HCT116 (cell line): ENCODE measurements around the gene FAM209B. TPM values are rescaled to one million over a fixed set of nuclear protein-coding genes. Genes with fewer than 3 reads are reported as not detected.

Experiments
- ATAC-seq: fragments of 200-7000 bp; cut with Tn5 transposase; 2 replicates; pipeline ENCODE4 v1.9.1; 2020; ENCODE audit warnings: mild to moderate bottlenecking, moderate library complexity
- BruUV-seq: library from RNA; stranded (reverse); fragments of 400-500 nt; replicated peaks from 2 replicates; lab custom pipeline; 2021; lab: Mats Ljungman, UMichigan
- CTCF ChIA-PET: fragments of 300-600 bp; sonication (Branson Sonifier 250); formaldehyde crosslinking; loops from one replicate; lab custom pipeline; 2021; ENCODE audit warnings: antibody characterized with exemption; lab: Charles Lee
- POLR2A ChIA-PET: fragments of 300-600, 350-600 bp; sonication (Branson Sonifier 250); formaldehyde crosslinking; loops from one replicate; lab custom pipeline; 2021; ENCODE audit warnings: antibody characterized with exemption; lab: Charles Lee
- RAD21 ChIA-PET, 2 experiments: fragments of 300-600 bp; sonication (Branson Sonifier 250); formaldehyde crosslinking; loops; one replicate each; lab custom pipeline; 2023; ENCODE audit warnings: low total read pairs in 2 of 2; ENCODE audit not compliant: uncharacterized antibody in 2 of 2, unreplicated experiment in 2 of 2, low non-redundant PET in 1 of 2; lab: Charles Lee
- DNase-seq: peaks from one replicate; pipeline ENCODE4 v3.0.0-alpha.2; 2010; ENCODE audit warnings: low read depth, low spot score
- H2AFZ ChIP-seq: fragments of 200-600 bp; shearing (Covaris generic), sonication (generic); 2 replicates; pipeline ENCODE4 v1.6.1; 2017; ENCODE audit warnings: low read depth, mixed run types, mixed read lengths, antibody characterized with exemption, low read length; ENCODE audit not compliant: poor library complexity, severe bottlenecking
- H3K27ac ChIP-seq: 2 replicates; pipeline ENCODE4 v1.5.1; 2012; ENCODE audit warnings: low read depth, low read length
- H3K27me3 ChIP-seq: fragments of 200-600 bp; sonication (generic); 2 replicates; pipeline ENCODE4 v1.6.1; 2016; ENCODE audit warnings: mixed run types, low read length, mixed read lengths; ENCODE audit not compliant: insufficient read depth
- H3K36me3 ChIP-seq, 2 experiments: fragments of 200-500 bp in 1 of 2; fragments of 200-600 bp in 1 of 2; sonication (Bioruptor generic) in 1 of 2; sonication (generic) in 1 of 2; 2 replicates each; pipeline versions ENCODE4 v1.5.1 to v1.6.1; 2014 to 2016; ENCODE audit warnings: low read length in 2 of 2, inconsistent platforms in 1 of 2, mixed read lengths in 1 of 2, mixed run types in 1 of 2; ENCODE audit not compliant: insufficient read depth in 2 of 2, control insufficient read depth in 1 of 2
- H3K4me1 ChIP-seq, 2 experiments: fragments of 200-600 bp in 1 of 2; sonication (generic) in 1 of 2; 2 replicates each; pipeline versions ENCODE4 v1.5.1 to v1.6.1; 2012 to 2017; ENCODE audit warnings: low read length in 2 of 2, inconsistent platforms in 1 of 2, mild to moderate bottlenecking in 1 of 2, mixed read lengths in 1 of 2, mixed run types in 1 of 2, moderate library complexity in 1 of 2; ENCODE audit not compliant: insufficient read depth in 2 of 2, control insufficient read depth in 1 of 2
- H3K4me2 ChIP-seq: fragments of 200-600 bp; sonication (generic); 2 replicates; pipeline ENCODE4 v1.6.1; 2017; ENCODE audit warnings: mixed run types, low read length, mixed read lengths
- H3K4me3 ChIP-seq, 2 experiments: fragments of 200-600 bp in 1 of 2; sonication (generic) in 1 of 2; replicated peaks in 1 of 2; 2 replicates each; pipeline ENCODE4 v1.5.1; 2011 to 2016; ENCODE audit warnings: low read length in 2 of 2, control low read depth in 1 of 2, low read depth in 1 of 2, mild to moderate bottlenecking in 1 of 2, mixed read lengths in 1 of 2, mixed run types in 1 of 2
- H3K79me2 ChIP-seq: fragments of 200-600 bp; sonication (generic); 2 replicates; pipeline ENCODE4 v1.6.1; 2017; ENCODE audit warnings: mild to moderate bottlenecking, mixed run types, low read length, moderate library complexity, mixed read lengths; ENCODE audit not compliant: insufficient read depth
- H3K9ac ChIP-seq: fragments of 200-600 bp; sonication (generic); 2 replicates; pipeline ENCODE4 v1.6.1; 2016; ENCODE audit warnings: low read length, mixed read lengths
- H3K9me2 ChIP-seq: fragments of 200-600 bp; sonication (generic), shearing (Covaris generic); 2 replicates; pipeline ENCODE4 v1.6.1; 2017; ENCODE audit warnings: mixed run types, mild to moderate bottlenecking, moderate library complexity; ENCODE audit not compliant: insufficient read depth
- H3K9me3 ChIP-seq, 2 experiments: fragments of 200-500 bp in 1 of 2; fragments of 200-600 bp in 1 of 2; sonication (Bioruptor generic) in 1 of 2; sonication (generic) in 1 of 2; 2 replicates each; pipeline ENCODE4 v1.6.1; 2014 to 2017; ENCODE audit warnings: low read length in 2 of 2, mixed read lengths in 2 of 2, inconsistent platforms in 1 of 2, low read depth in 1 of 2, mild to moderate bottlenecking in 1 of 2, mixed run types in 1 of 2, moderate library complexity in 1 of 2; ENCODE audit not compliant: control insufficient read depth in 1 of 2, insufficient read depth in 1 of 2
- H4K20me1 ChIP-seq: fragments of 200-600 bp; sonication (generic), shearing (Covaris generic); 2 replicates; pipeline ENCODE4 v1.6.1; 2017; ENCODE audit warnings: mixed run types, mild to moderate bottlenecking, moderate library complexity; ENCODE audit not compliant: insufficient read depth
- ATF3 ChIP-seq: IDR thresholded peaks from 2 replicates; pipeline ENCODE4 v1.6.1; 2012
- CBX3 ChIP-seq: IDR thresholded peaks from 2 replicates; pipeline ENCODE4 v1.6.1; 2012; ENCODE audit warnings: low read depth
- CEBPB ChIP-seq: IDR thresholded peaks from 2 replicates; pipeline ENCODE4 v1.6.1; 2012; ENCODE audit warnings: low read depth
- EZH2 ChIP-seq: fragments of 200-600 bp; sonication (generic); IDR thresholded peaks from 2 replicates; pipeline ENCODE4 v1.6.1; 2017; ENCODE audit warnings: antibody characterized with exemption, mixed run types
- EZH2phosphoT487 ChIP-seq: fragments of 200-600 bp; IDR thresholded peaks from 2 replicates; pipeline ENCODE4 v1.6.1; 2018; ENCODE audit warnings: antibody characterized with exemption, borderline replicate concordance
- POLR2A ChIP-seq: IDR thresholded peaks from 2 replicates; pipeline ENCODE4 v1.7.0; 2011; ENCODE audit warnings: borderline replicate concordance; ENCODE audit not compliant: insufficient read depth, insufficient read length; ENCODE audit errors: extremely low read depth
- POLR2AphosphoS5 ChIP-seq: IDR thresholded peaks from 2 replicates; pipeline ENCODE4 v1.6.1; 2011; ENCODE audit warnings: mild to moderate bottlenecking, low read depth, low read length, moderate library complexity
- SIN3A ChIP-seq: IDR thresholded peaks from 2 replicates; pipeline ENCODE4 v1.6.1; 2012; ENCODE audit warnings: low read depth
- SP1 ChIP-seq: IDR thresholded peaks from 2 replicates; pipeline ENCODE4 v1.6.1; 2012; ENCODE audit warnings: low read depth
- SRF ChIP-seq: IDR thresholded peaks from 2 replicates; pipeline ENCODE4 v1.6.1; 2012; ENCODE audit warnings: low read depth
- TCF7L2 ChIP-seq: IDR thresholded peaks from 2 replicates; pipeline ENCODE4 v1.7.0; 2011; ENCODE audit warnings: borderline replicate concordance, inconsistent platforms; ENCODE audit not compliant: insufficient read depth, insufficient read length; ENCODE audit errors: extremely low read depth
- ZFX ChIP-seq: fragments of 450-650 bp; IDR thresholded peaks from 2 replicates; pipeline ENCODE4 v1.6.1; 2017
- ZNF274 ChIP-seq: fragments of 200-500 bp; sonication (Bioruptor generic); IDR thresholded peaks from 2 replicates; pipeline ENCODE4 v1.6.1; 2014; ENCODE audit warnings: mild to moderate bottlenecking, low read depth, low read length, inconsistent platforms
- intact Hi-C: fragments of 100-400 bp; cut with micrococcal nuclease; formaldehyde crosslinking; loops from 2 replicates; pipeline ENCODE4 v1.10.0; 2022
- total RNA-seq: library from RNA; stranded (reverse); gene quantifications from one replicate; pipeline ENCODE4 v1.2.1, GENCODE V29; 2021; ENCODE audit not compliant: unreplicated experiment

Gene FAM209B
- total RNA-seq, 1 experiment from 2014 or later = not detected

GRCh38 chr20:56488566-56488965 lies 44.5 kb upstream of the FAM209B start:
- Histone ChIP-seq H3K79me2 (peaks cover 22% of the 10 kb centered on the region; the same call in 1 of the 2 replicates), H3K27ac (no peak overlapping the region), H3K9ac (no peak overlapping the region), H4K20me1 (no peaks in the 10 kb centered on the region), H3K9me3 (no peaks in the 10 kb centered on the region), H2AFZ (no peak overlapping the region), H3K27me3 (no peaks in the 10 kb centered on the region), H3K36me3 (peaks cover 13 to 26% of the 10 kb centered on the region in 2 experiments; a peak in 3 of 4 replicates), H3K4me3 (no peak overlapping the region), H3K4me2 (no peak overlapping the region), H3K4me1 (no peaks in the 10 kb centered on the region), H3K9me2 (no peaks in the 10 kb centered on the region)
- CTCF ChIA-PET = no interaction called here
- intact Hi-C loops = no loop called here
- DNase-seq (no peak), ATAC-seq (no peak)
- RAD21 ChIA-PET = no interaction called here
- no peak for TF ChIP-seq CEBPB
- POLR2A ChIA-PET = no interaction called here
- no TSS peak for BruUV-seq

- POLR2A ChIA-PET = no interaction called here
- Histone ChIP-seq H3K9me3 (no peaks in the 10 kb centered on the region), H3K4me3 (no peak overlapping the region), H3K4me2 (no peak overlapping the region), H4K20me1 (no peaks in the 10 kb centered on the region), H3K9me2 (no peaks in the 10 kb centered on the region), H2AFZ (no peak overlapping the region), H3K27ac (no peak overlapping the region), H3K36me3 (peaks cover 0 to 3% of the 10 kb centered on the region in 2 experiments; a peak in 1 of 4 replicates), H3K4me1 (no peaks in the 10 kb centered on the region), H3K9ac (no peak overlapping the region), H3K27me3 (no peaks in the 10 kb centered on the region), H3K79me2 (peaks cover 7% of the 10 kb centered on the region; the same call in 1 of the 2 replicates)
- DNase-seq (no peak), ATAC-seq (no peak)
- intact Hi-C loops = no loop called here
- CTCF ChIA-PET = no interaction called here
- BruUV-seq = no TSS peak
- RAD21 ChIA-PET = no interaction called here
- TF ChIP-seq TCF7L2 = no peak
- no peak for TF ChIP-seq SIN3A
- no peak for TF ChIP-seq EZH2phosphoT487
- TF ChIP-seq CBX3 = no peak
- no peak for TF ChIP-seq ATF3
- no peak for TF ChIP-seq POLR2A
- no peak for TF ChIP-seq SRF
- no peak for TF ChIP-seq CEBPB
- TF ChIP-seq ZFX = no peak
- TF ChIP-seq SP1 = no peak
- no peak for TF ChIP-seq ZNF274
- TF ChIP-seq EZH2 = no peak
- no peak for TF ChIP-seq POLR2AphosphoS5
These were observed 31.9 kb upstream of the FAM209B start for GRCh38 chr20:56501116-56501515.
